Heart left ventricle (tissue), 13 donors: Measurements from ENCODE around the gene TRIM14.

ENCODE experiments used
- CTCF ChIP-seq, 12 donors: fragments of 200-600 bp; sonication (generic) in 4 of 12; IDR thresholded peaks; one replicate each; pipeline versions ENCODE4 v1.5.0 to v1.8.0; 2018 to 2022; ENCODE audit warnings: antibody characterized with exemption in 12 of 12, mild to moderate bottlenecking in 5 of 12
- POLR2A ChIP-seq, 2 donors: fragments of 450-650 bp; IDR thresholded peaks; one replicate each; pipeline ENCODE4 v1.6.1; 2017; ENCODE audit warnings: antibody characterized with exemption in 2 of 2, mild to moderate bottlenecking in 2 of 2, moderate library complexity in 2 of 2
- donor health status: ischemic (EF 13 %, LVEDD 7.1; RV severe dilation, severe dysfunction).
- donor health status: DM: no; HTN: yes; CAD: no.
- donor health status: DM: no; HTN: no; CAD: no.
- donor health status: ischemic (EF 25% LVEDD 6.9; RV normal size, moderate dysfunction).
- donor health status: ischemic (EF 25% LVEDD 5.7; RV mildly dilated, moderate dysfunction).
- donor health status: ischemic (EF 35%, LVEDD 5.7; RV mildly dilated, moderate dysfunction).
- donor health status: nonischemic (EF 11% LVEDD 7.7; RV severe dilation, severe dysfunction).
- donor health status: DM: yes; HTN: yes; CAD: no.
- donor health status: PGD.
- donor health status: ischemic (EF 29% LVEDD 5.4; RV normal size, mild dysfunction).
- donor health status: nonischemic (EF 23%, LVEDD 6.1; RV moderate dilation, normal function).

- TF ChIP-seq CTCF (IDR thresholded peaks at IDR 0.05) (no peak), POLR2A (IDR thresholded peaks at IDR 0.05) (no peak)
Observed at GRCh38 chr9:98105006-98105405, 14.0 kb downstream of the TRIM14 start.
